OCI-LY1 (cell line): ENCODE results near the gene ADK.

ENCODE experiments used
- H2AFZ ChIP-seq: fragments of 200-600 bp; sonication (generic), shearing (Covaris generic); 2 replicates; pipeline ENCODE4 v1.6.0; 2014; ENCODE audit warnings: antibody characterized with exemption, mild to moderate bottlenecking, low read length
- H3F3A ChIP-seq: fragments of 200-600 bp; sonication (generic), shearing (Covaris generic); 2 replicates; pipeline ENCODE4 v1.6.0; 2014; ENCODE audit warnings: mild to moderate bottlenecking, antibody characterized with exemption, low read length, moderate library complexity; ENCODE audit not compliant: insufficient read depth
- H3K27ac ChIP-seq: fragments of 200-600 bp; sonication (generic); 2 replicates; pipeline ENCODE4 v1.5.1; 2014; ENCODE audit warnings: low read length, mixed run types, mild to moderate bottlenecking, low read depth; ENCODE audit not compliant: poor library complexity, severe bottlenecking
- H3K27me3 ChIP-seq: fragments of 200-600 bp; sonication (generic); 2 replicates; pipeline ENCODE4 v1.6.0; 2014; ENCODE audit warnings: antibody characterized with exemption, mild to moderate bottlenecking, low read length, moderate library complexity; ENCODE audit not compliant: insufficient read depth
- H3K36me3 ChIP-seq: fragments of 200-600 bp; sonication (generic); 2 replicates; pipeline ENCODE4 v1.6.1; 2014; ENCODE audit warnings: mild to moderate bottlenecking, antibody characterized with exemption, low read length, moderate library complexity, mixed read lengths; ENCODE audit not compliant: insufficient read depth
- H3K4me1 ChIP-seq: fragments of 200-600 bp; sonication (generic); 2 replicates; pipeline ENCODE4 v1.5.1; 2014; ENCODE audit warnings: mild to moderate bottlenecking, low read length, moderate library complexity; ENCODE audit not compliant: insufficient read depth, severe bottlenecking
- H3K4me2 ChIP-seq: fragments of 200-600 bp; sonication (generic), shearing (Covaris generic); 2 replicates; pipeline ENCODE4 v1.6.1; 2014; ENCODE audit warnings: low read length
- H3K4me3 ChIP-seq: fragments of 200-600 bp; sonication (generic); 2 replicates; pipeline ENCODE4 v1.5.1; 2014; ENCODE audit warnings: low read length, low read depth, mild to moderate bottlenecking, mixed read lengths; ENCODE audit not compliant: poor library complexity, severe bottlenecking
- H3K79me2 ChIP-seq: fragments of 200-600 bp; shearing (Covaris generic); 2 replicates; pipeline ENCODE4 v1.6.1; 2016; ENCODE audit warnings: mixed run types, low read length, mixed read lengths; ENCODE audit not compliant: insufficient read depth
- H3K9ac ChIP-seq: fragments of 200-600 bp; sonication (generic), shearing (Covaris generic); 2 replicates; pipeline ENCODE4 v1.6.1; 2014; ENCODE audit warnings: mild to moderate bottlenecking, low read length, mixed read lengths
- H3K9me2 ChIP-seq: fragments of 200-600 bp; sonication (generic), shearing (Covaris generic); 2 replicates; pipeline ENCODE4 v1.6.1; 2014; ENCODE audit warnings: low read depth, mild to moderate bottlenecking, low read length, mixed read lengths
- H3K9me3 ChIP-seq: fragments of 200-600 bp; shearing (Covaris generic); 2 replicates; pipeline ENCODE4 v1.6.1; 2014; ENCODE audit warnings: low read length, mixed read lengths
- H4K20me1 ChIP-seq: fragments of 200-600 bp; sonication (generic), shearing (Covaris generic); 2 replicates; pipeline ENCODE4 v1.6.0; 2016; ENCODE audit warnings: mild to moderate bottlenecking, low read length; ENCODE audit not compliant: insufficient read depth
- CTCF ChIP-seq: fragments of 200-600 bp; sonication (generic), shearing (Covaris generic); IDR thresholded peaks from 2 replicates; pipeline ENCODE4 v1.5.1; 2017; ENCODE audit warnings: mild to moderate bottlenecking, antibody characterized with exemption, low read length, moderate library complexity, mixed read lengths
- EZH2 ChIP-seq: fragments of 200-600 bp; sonication (generic), shearing (Covaris generic); IDR thresholded peaks from 2 replicates; pipeline ENCODE4 v1.8.0; 2017; ENCODE audit warnings: borderline replicate concordance, mixed run types, mild to moderate bottlenecking, antibody characterized with exemption, low read length, moderate library complexity, mixed read lengths

The ADK gene

DNA sequence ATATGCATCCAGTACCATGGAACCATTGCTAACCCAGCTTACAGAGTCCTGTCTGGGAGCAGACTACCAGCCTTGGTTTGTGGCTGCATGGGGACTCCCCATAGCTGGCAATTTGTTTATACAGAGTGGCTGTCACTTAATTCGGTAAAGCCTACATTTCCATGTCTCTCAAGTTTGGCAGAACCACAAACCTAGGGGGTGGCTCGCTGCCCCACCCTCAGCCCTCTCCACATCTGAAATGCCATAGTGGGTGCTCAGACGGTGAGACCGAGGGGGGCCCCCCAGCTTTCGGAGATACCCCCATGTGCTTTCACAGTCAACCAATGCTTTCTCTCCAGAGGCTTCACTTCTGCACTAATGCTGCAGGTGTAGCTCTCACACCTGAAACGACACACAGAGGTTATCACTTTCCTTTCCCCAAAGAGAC lies 599.8 kb downstream of the ADK start:
- no peak overlapping the region for H3K4me3 ChIP-seq
- H3K36me3 ChIP-seq = no peaks in the 10 kb centered on the region; the same call in 1 of the 2 replicates
- H3K27me3 ChIP-seq = no peaks in the 10 kb centered on the region
- no peaks in the 10 kb centered on the region for H3F3A ChIP-seq
- H3K27ac ChIP-seq = no peak overlapping the region
- TF ChIP-seq CTCF (peak; percentile 32; the same call in 1 of the 2 replicates), EZH2 (no peak)
- H4K20me1 ChIP-seq = no peaks in the 10 kb centered on the region
- no peak overlapping the region for H2AFZ ChIP-seq
- no peaks in the 10 kb centered on the region for H3K9me3 ChIP-seq
- H3K9ac ChIP-seq = no peak overlapping the region
- no peaks in the 10 kb centered on the region for H3K79me2 ChIP-seq
- peak overlapping the region; percentile 4; the same call in 1 of the 2 replicates for H3K4me2 ChIP-seq
- H3K9me2 ChIP-seq = no peaks in the 10 kb centered on the region
- peaks cover 28% of the 10 kb centered on the region for H3K4me1 ChIP-seq

DNA sequence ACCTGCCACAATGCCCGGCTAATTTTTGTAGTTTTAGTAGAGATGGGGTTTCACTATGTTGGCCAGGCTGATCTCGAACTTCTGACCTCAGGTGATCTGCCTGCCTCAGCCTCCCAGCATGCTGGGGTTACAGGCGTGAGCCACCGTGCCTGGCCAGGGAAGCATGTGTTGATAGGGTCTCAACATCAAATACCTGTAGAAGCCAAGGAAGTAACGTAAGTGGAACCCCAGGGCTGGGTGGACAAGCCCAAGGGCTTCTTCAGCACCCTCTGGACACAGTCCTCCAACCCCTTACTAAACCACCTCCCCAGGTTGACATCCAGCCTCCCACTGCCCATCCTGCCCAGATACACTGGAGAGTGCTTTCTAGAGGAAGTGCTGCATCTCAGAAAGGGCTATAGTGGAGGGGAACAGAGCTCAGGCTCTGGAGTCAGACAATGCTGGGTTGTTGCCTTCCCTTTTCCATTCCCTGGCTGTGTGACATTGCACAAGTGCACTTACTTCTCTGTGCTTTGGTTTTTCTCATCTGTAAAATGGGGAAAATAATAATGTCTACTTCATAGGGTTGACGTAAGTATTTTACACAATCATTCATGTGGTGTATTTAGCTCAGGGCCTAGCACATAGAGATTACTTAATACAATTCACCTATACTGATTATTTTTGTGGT lies 601.5 kb downstream of the ADK start:
- Histone ChIP-seq H3K4me1 (peaks cover 28% of the 10 kb centered on the region), H3K9ac (no peak overlapping the region), H3K9me3 (no peaks in the 10 kb centered on the region), H3K4me2 (no peak overlapping the region), H3K4me3 (no peak overlapping the region), H3F3A (no peaks in the 10 kb centered on the region), H3K27ac (no peak overlapping the region), H4K20me1 (no peaks in the 10 kb centered on the region), H3K79me2 (no peaks in the 10 kb centered on the region), H3K27me3 (no peaks in the 10 kb centered on the region), H3K9me2 (no peaks in the 10 kb centered on the region), H3K36me3 (no peaks in the 10 kb centered on the region; the same call in 1 of the 2 replicates), H2AFZ (no peak overlapping the region)
- TF ChIP-seq EZH2 (no peak), CTCF (no peak)

- Histone ChIP-seq H3K4me2 (no peak overlapping the region), H3K4me3 (no peak overlapping the region), H3K79me2 (no peaks in the 10 kb centered on the region), H2AFZ (no peak overlapping the region), H3K27ac (no peak overlapping the region), H3K4me1 (peaks cover 28% of the 10 kb centered on the region), H3K9me3 (no peaks in the 10 kb centered on the region), H3K36me3 (no peaks in the 10 kb centered on the region; the same call in 1 of the 2 replicates), H3K27me3 (no peaks in the 10 kb centered on the region), H3K9ac (no peak overlapping the region), H4K20me1 (no peaks in the 10 kb centered on the region), H3K9me2 (no peaks in the 10 kb centered on the region), H3F3A (no peaks in the 10 kb centered on the region)
- no peak for TF ChIP-seq EZH2
- no peak for TF ChIP-seq CTCF
Measured at GRCh38 chr10:74753442-74754211, 602.6 kb downstream of the ADK start.
